Activated naive CD4-positive, alpha-beta T cell treated with anti-CD3 and anti-CD28 coated beads, Interleukin-2, amount 50 U/mL, for 72 hours (primary cell): ENCODE results near the gene GAS6. TPM values are rescaled to one million over a fixed set of nuclear protein-coding genes. Genes with fewer than 3 reads are reported as not detected.
"Not testable (repeated sequence)": the region's sequence is repeated elsewhere in the genome, so short reads cannot be mapped to it uniquely, and the experiment has no call there.

Source experiments
- ATAC-seq, 2 donors: fragments of 150-1000 bp; cut with Tn5 transposase; 2 replicates each; pipeline ENCODE4 v1.10.0; 2021; ENCODE audit warnings: mild to moderate bottlenecking in 2 of 2, moderate library complexity in 2 of 2
- DNase-seq, 2 donors: peaks; one replicate each; pipeline ENCODE4 v3.0.0; 2021 to 2022; ENCODE audit warnings: low spot score in 2 of 2
- H3K27ac Mint-ChIP-seq, 2 donors: one replicate each; pipeline ENCODE4 v1.8.0; 2022; ENCODE audit warnings: mild to moderate bottlenecking in 2 of 2, mixed read lengths in 2 of 2
- H3K36me3 Mint-ChIP-seq, 2 donors: one replicate each; pipeline ENCODE4 v1.8.0; 2022; ENCODE audit warnings: mixed read lengths in 2 of 2
- H3K9me3 Mint-ChIP-seq, 2 donors: one replicate each; pipeline ENCODE4 v1.8.0; 2022; ENCODE audit warnings: mixed read lengths in 2 of 2
- total RNA-seq, 2 donors: library from RNA; stranded (reverse); gene quantifications; one replicate each; pipeline ENCODE4 v1.2.3, GENCODE V29; 2022

Gene GAS6
- total RNA-seq, 2 donors from 2014 or later, result 0.45 to 1.2 TPM

DNA sequence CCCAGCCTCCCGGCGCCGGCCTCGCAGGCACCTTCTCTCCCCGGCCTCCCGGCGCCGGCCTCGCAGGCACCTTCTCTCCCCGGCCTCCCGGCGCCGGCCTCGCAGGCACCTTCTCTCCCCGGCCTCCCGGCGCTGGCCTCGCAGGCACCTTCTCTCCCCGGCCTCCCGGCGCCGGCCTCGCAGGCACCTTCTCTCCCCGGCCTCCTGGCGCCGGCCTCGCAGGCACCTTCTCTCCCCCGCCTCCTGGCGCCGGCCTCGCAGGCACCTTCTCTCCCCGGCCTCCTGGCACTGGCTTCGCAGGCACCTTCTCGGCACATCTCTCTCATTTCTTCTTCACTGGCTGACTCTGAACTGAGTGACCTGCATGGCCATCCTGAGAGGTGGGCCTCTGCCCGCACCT, 37.4 kb downstream of the GAS6 start:
- not testable (repeated sequence) for H3K36me3 Mint-ChIP-seq, H3K27ac Mint-ChIP-seq

DNA sequence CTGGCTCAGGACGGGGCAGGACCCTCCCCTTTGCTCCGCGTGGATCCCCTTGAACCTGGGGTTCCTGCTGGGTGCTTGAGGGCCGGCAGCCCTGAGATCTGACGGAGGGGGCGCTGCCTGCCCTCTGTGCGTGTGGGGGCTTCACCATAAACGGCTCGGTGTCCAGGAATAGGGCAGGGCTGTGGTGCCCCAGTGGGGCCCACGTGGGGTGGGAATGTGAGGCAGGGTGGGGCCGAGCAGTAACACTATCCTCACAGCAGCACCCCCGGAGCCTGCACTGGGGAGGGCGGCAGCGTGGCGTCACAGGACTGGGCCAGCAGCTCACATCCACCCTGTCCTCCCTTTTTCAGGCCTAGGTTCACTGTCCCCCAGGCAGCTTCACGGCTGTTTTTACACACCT, 38.0 kb downstream of the GAS6 start:
- no peak for DNase-seq
- no peak for ATAC-seq
- no peak overlapping the region for H3K27ac Mint-ChIP-seq
- peaks cover 0 to 7% of the 10 kb centered on the region in 2 donors for H3K36me3 Mint-ChIP-seq
- no peaks in the 10 kb centered on the region for H3K9me3 Mint-ChIP-seq

More for the DNA sequence above, 37.4 kb downstream of the GAS6 start:
- not testable (repeated sequence) for H3K9me3 Mint-ChIP-seq, DNase-seq, ATAC-seq

DNA sequence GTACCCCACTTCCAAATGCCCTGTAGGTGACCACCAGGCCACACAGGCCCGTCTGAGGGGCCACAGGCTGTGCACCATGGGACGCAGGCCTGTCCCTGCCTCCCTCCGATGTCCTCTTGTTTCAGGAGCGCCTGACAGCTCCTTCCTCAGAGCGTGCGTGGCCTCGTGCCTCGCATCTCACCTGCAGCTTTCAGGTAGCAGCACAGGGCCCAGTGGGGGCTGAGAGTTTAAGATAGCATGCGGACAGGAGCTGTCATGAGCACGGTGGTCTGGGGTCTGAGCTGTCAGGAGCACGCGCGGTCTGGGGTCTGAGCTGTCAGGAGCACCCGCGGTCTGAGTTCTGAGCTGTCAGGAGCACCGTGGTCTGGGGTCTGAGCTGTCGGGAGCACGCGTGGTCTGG, 40.1 kb downstream of the GAS6 start:
- H3K36me3 Mint-ChIP-seq, result peaks cover 0 to 7% of the 10 kb centered on the region in 2 donors
- no peak for ATAC-seq
- no peaks in the 10 kb centered on the region for H3K9me3 Mint-ChIP-seq
- H3K27ac Mint-ChIP-seq, result no peak overlapping the region
- DNase-seq, result no peak

DNA sequence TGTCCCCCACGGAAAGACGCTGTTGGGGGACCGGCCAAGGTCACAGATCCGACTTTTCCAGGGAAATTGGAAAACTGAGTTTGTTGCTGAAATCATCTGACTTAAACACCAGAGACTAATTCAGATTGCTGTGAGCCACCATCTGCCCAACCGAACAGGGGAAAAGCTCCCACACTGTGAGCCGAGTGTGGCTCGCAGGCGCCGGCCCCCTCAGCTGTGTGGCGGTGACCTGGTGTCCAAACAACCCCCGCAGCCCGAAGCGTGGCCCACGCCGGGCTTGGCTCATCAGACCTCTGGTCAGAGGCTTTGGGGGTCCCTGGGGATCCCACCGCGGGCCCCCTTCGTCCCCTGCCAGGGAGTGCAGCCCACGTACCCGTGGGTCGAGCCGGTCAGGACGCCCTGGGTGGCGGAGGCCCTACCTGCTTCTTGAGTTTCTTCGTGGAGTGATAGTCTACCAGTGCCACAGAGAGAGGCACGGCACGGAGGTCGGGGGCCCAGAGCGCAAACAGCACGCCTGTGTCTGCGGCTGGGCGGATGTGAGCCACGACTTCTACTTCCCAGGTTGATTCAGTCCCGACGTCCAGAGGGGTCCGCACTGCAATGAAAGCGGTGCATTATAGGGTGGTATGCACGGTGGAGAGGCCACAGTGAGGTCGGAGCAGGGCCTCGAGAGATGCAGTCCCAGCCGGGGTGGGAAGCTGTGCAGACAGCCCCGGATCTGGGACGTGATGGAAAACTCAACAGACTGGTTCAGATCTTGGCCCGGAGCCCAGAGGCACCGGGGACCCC, 40.7 kb downstream of the GAS6 start:
- DNase-seq, result no peak
- no peak for ATAC-seq
- peaks cover 0 to 7% of the 10 kb centered on the region in 2 donors for H3K36me3 Mint-ChIP-seq
- H3K27ac Mint-ChIP-seq, result no peak overlapping the region
- H3K9me3 Mint-ChIP-seq, result no peaks in the 10 kb centered on the region

DNA sequence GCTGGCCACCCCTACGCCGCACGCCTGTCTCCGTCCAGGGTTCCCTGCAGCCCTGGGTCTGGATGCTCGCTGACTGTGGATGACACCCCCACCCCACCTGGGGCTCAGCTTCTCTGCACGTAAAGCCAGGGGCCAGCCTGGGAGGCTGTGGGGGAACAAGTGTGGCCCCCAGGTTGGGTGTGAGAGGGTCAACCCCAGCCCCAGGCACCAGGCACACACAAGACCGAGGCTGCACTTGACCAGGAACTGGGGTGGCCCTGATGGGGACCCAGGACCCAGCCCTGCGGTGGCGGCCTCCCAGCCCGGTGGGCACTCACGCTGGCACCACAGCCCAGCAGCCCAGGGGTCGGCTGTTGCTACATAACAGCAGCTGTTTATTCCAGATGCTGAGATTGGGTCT, 41.6 kb downstream of the GAS6 start:
- ATAC-seq, result no peak
- DNase-seq, result no peak
- Mint-ChIP-seq H3K27ac (no peak overlapping the region), H3K36me3 (peaks cover 0 to 2% of the 10 kb centered on the region in 2 donors), H3K9me3 (no peaks in the 10 kb centered on the region)

DNA sequence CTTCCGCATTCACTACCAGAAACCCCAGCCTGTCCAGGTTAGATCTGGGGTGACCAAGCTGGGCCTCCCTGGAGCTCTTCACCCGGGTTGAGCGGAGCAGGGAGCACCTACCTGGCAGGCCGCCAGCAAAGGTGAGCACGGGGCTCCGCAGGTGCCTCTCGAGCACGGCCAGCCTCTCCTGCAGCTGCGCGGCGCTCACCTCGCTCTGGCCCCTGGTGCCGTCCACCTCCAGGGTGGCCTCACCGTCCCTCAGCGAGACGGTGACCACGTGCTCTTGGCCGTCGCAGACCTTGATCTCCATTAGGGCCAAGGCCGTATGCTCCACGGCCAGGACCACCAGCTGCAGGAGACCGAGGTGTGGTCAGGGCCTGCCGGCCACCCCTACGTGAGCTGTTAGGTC, 42.0 kb downstream of the GAS6 start:
- H3K27ac Mint-ChIP-seq, result no peak overlapping the region
- no peaks in the 10 kb centered on the region for H3K36me3 Mint-ChIP-seq
- DNase-seq, result no peak
- H3K9me3 Mint-ChIP-seq, result no peaks in the 10 kb centered on the region
- ATAC-seq, result no peak

DNA sequence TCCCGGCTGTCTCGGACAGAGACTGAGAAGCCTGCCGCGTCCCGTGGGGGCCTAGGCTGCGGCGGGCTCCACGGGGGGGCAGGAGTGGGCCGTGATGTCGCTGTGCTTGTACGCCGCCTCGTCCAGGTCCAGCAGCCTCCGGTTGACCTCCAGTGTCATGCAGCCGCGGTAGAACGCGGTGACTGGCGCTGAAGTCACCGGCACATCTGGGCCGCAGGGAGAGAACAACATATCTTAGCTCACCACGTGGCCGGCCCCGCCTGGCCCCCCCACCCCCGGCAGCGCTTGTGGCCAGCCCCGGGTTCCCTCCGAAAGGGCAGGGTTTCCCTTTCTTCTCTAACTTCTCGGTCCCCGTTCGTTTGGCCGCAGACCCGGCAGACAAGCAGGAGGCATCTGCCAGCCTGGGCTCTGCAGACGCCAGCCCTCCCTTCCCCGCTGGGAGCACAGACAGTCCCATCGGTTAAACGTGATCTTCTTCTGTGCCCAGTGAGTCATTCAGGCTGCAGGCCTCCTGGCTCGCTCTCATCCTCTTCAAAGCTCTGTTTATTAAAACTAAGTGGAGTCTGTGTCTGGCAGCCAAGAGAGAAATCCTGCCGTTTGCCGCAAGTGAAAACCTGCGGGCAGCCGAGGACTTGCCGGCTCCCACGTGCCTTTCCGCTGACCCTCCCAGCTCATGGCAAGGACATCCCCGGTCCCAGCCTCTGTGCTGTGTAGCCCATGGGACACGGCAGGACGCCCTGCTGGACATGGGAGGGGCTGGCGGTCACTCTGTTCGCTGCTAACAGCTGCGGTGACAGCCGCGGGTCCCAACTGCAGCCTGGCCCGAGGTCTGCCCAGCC, 42.8 kb downstream of the GAS6 start:
- Mint-ChIP-seq H3K9me3 (no peaks in the 10 kb centered on the region), H3K27ac (peak overlapping the region in 1 of 2 donors; percentile 29), H3K36me3 (peaks cover 1 to 3% of the 10 kb centered on the region in 2 donors)
- ATAC-seq (no peak), DNase-seq (no peak)

DNA sequence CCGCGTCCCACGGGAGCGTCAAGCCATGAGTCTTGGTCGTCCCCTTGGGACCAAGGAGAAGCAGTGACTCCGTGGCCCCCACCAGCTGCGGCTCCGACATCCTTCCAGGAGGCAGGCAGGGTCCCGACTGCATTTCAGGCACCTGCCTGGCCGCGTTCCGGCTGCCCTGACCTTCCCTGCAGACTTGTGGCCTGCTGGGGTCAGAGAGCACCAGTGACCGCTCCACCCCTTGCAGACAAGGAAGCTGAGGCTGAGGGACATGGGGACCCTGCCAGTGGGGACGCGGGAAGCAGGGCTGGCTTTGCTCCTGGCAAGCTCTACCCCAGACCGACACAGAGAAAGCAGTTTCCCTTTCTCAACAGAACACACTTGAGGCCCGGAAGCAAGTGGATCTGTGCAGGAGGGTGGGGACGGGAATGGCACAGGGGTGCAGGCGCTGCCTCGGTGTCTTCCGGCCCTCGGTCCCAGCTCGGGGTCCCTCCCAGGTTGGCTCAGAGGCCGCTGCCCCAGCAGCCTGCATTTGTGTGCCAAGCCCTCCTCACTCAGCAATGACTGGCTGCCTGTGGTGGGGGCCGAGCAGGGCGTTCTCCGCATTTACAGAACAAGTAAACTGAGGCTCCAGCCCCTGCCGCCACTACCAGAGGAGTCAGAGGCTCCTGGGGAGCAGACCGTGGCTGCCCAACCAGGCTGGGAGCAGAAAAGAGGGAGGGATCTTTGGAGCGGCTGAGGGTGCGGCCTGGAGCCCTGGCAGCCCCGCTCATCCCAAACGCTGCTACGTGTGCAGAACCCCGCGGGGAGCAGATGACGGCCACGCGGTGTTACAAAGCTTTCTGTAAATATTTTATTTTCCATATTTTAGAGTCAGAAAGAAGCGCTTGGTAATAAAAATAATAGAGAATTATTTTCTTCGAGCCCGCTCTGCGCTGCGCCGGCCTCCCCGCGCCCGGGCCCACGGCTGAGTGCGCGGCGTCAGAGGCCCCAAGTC, 43.9 kb downstream of the GAS6 start:
- peaks cover 9 to 11% of the 10 kb centered on the region in 2 donors for H3K36me3 Mint-ChIP-seq
- ATAC-seq (no peak), DNase-seq (no peak)
- H3K9me3 Mint-ChIP-seq, result no peaks in the 10 kb centered on the region
- H3K27ac Mint-ChIP-seq, result no peak overlapping the region

DNA sequence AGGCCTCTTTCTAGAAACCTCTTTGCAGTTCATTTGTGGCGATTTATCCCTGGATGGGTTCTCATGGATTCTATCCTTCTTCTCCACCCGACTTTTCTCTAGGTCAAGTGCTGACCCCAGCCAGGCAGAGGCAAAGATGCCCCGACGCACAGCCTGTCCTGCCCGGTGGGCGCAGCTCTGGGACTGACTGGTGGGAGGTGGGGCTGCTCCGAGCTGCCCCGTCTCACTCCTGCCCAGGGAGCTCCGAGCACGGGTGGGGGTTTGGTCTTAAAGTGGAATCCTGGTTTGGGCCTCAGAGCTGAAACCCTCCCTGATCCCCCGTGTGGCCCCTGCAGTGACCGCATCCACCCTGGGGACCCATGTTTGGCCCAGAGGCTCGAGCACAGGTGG, 44.5 kb downstream of the GAS6 start:
- Mint-ChIP-seq H3K27ac (no peak overlapping the region), H3K36me3 (peaks cover 9 to 11% of the 10 kb centered on the region in 2 donors), H3K9me3 (no peaks in the 10 kb centered on the region)
- no peak for ATAC-seq
- DNase-seq, result no peak

DNA sequence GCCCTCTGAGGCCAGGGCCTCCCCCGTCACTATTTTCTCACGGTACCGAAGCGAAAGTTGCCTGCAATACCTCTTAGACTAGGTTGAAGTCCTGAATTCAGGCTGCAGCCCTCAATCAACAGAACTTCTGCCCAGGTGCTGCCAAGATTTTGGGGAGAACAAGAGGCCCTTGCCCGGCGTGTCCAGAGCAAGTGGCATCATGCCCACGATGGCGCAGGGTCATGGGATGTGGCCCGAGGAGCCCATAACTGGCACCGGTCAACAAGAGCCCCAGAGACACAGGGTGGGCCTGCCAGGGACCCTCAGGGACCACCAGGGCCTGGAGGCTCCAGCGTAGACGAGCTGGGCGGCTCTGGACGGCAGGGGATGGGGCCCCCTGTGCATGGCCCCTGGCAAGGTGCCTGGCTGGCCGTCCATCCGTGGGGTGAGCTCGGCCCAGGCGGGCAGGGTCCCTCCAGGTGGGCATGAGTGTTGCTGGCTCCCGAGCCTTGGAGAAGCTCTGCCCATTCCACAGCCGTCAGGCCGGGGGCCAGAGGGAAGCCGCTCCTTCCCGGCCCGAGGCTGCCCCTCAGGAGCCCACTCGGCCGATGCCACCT, 45.1 kb downstream of the GAS6 start:
- no peak for DNase-seq
- no peaks in the 10 kb centered on the region for H3K9me3 Mint-ChIP-seq
- no peak overlapping the region for H3K27ac Mint-ChIP-seq
- peaks cover 9 to 11% of the 10 kb centered on the region in 2 donors for H3K36me3 Mint-ChIP-seq
- no peak for ATAC-seq

DNA sequence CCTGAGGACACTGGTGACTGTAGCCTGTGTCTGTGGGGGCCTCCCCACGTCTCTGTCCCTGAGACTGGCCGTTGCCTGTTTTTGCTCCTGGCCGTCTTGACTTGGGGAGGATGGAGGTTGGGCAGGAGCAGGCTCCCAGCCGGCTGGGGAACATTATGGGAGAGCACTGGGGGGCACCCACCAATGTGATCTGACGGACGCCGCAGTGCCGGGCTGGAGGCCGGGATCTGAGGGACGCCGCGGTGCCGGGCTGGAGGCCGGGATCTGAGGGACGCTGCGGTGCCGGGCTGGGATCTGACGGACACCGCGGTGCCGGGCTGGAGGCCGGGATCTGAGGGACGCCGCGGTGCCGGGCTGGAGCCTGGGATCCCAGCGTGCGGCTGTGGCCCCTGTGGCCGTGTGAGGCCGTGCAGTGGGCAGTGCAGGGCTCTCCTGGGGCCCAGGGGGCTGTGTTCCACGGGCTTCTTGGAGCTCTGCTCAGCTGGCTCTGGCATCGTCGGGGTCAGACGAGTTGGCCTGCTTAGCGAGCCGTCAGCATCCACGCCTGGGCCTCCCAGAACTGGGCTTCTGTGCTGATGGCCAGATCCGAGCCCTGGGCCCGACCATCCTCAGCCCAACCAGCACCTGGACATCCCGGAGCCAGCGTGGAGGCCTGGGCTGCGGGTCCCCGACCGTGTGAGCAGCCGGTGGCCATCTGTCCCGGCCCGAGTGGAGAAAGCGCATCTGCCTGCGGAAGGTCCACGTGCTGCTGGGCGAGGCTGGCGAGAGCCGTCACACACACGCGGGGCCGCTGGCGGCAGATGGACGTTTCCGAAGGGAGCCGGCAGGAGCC, 45.8 kb downstream of the GAS6 start:
- Mint-ChIP-seq H3K36me3 (peaks cover 9 to 11% of the 10 kb centered on the region in 2 donors), H3K9me3 (no peaks in the 10 kb centered on the region), H3K27ac (no peak overlapping the region)
- ATAC-seq, result no peak
- no peak for DNase-seq

DNA sequence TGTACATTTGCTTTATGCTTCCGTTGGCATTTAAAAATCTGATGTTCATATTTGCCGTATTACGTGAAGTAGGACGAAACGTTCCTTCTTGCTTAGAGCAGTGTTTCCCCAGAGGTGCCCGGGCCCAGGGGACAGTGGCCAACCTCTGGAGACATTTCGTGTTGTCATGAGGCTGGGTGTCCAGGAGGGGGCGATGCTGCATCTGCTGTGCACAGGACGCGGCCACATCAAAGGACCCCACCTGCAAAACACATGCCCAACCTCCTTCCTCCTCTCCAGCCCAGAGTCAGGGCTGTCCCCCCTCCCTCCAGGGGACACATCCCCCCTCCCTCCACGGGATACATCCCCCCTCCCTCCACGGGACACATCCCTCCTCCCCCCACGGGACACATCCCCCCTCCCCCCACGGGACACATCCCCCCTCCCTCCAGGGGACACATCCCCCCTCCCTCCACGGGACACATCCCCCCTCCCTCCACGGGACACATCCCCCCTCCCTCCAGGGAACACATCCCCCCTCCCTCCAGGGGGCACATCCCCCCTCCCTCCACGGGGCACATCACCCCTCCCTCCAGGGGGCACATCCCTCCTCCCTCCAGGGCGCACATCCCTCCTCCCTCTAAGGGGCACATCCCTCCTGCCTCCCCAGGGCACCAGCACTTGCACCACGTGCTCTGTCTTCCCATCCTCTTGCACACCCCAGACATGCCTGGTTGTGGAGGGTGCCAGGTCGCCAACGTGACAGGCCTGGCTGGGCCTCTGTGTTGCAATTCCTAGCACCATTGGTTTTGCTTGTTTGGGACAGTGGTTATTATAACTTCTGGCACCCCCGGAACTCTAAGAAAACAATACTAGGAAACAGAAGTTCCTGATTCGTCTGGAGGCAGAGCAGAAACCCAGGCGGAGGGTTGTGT, 46.7 kb downstream of the GAS6 start:
- DNase-seq (peak; percentile 82 to 89), ATAC-seq (peak; percentile 79 to 84)
- no peaks in the 10 kb centered on the region for H3K9me3 Mint-ChIP-seq
- peaks cover 9 to 11% of the 10 kb centered on the region in 2 donors for H3K36me3 Mint-ChIP-seq
- peak overlapping the region; percentile 81 to 84 for H3K27ac Mint-ChIP-seq

DNA sequence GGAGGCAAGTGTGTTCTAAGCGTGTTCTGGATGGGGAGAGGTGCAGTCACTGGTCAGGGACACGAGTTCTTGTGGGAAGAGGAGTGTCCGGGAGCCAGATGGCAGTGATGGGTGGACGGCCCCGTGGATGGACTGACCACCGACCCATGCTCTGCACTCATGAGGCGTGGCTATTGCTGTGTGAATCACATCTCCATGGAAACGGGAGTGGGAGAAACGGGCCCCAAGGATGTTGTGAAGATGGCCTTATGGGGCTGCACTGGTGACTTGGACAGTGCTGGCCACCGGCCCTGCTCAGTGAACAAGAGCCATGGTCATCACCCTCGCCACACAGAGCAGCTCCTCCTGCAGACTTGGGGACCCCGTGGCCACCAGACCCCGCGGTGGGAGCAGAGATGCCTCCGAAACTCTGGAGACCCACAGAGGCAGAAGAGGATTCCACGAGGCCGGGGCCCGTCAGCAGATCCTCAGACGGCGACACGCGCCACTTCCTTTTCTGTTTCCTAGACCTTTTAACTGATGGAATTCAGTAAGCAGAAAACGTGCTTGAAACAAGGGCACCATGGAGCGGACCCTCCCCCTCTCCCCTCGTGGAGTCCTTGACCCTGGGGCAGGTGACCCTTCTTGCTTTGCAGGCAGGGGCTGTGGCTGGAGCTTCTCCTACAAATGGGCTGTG, 47.5 kb downstream of the GAS6 start:
- Mint-ChIP-seq H3K27ac (peak overlapping the region; percentile 81 to 96), H3K9me3 (no peaks in the 10 kb centered on the region), H3K36me3 (peaks cover 9 to 11% of the 10 kb centered on the region in 2 donors)
- ATAC-seq (peak; percentile 19 to 29), DNase-seq (no peak)
